GM12891 (cell line): ENCODE measurements around the gene TMTC1.

Source experiments
- POLR2A ChIP-seq: IDR thresholded peaks from 2 replicates; pipeline ENCODE4 v1.6.1; 2011; ENCODE audit warnings: low read depth, low read length, control low read depth
- POLR2AphosphoS5 ChIP-seq: IDR thresholded peaks from 2 replicates; pipeline ENCODE4 v1.6.1; 2011; ENCODE audit warnings: low read depth, low read length, control low read depth
- SPI1 ChIP-seq: IDR thresholded peaks from 2 replicates; pipeline ENCODE4 v1.6.1; 2011; ENCODE audit warnings: low read depth, low read length, control low read depth
- TAF1 ChIP-seq: IDR thresholded peaks from 2 replicates; pipeline ENCODE4 v1.6.1; 2011; ENCODE audit warnings: low read depth, low read length, control low read depth

GRCh38 chr12:29563636-29564035 is 220.1 kb downstream of the TMTC1 start:
- TF ChIP-seq POLR2AphosphoS5 = no peak
- no peak for TF ChIP-seq POLR2A
- no peak for TF ChIP-seq SPI1
- TF ChIP-seq TAF1 = no peak
